SK-N-SH (cell line): ENCODE data around the gene ATXN7L2. TPM values are rescaled to one million over a fixed set of nuclear protein-coding genes. Genes with fewer than 3 reads are reported as not detected.

Experiments used
- CTCF ChIA-PET: fragments of 300-600, 350-600 bp; formaldehyde crosslinking; extraction: SDS; loops from one replicate; lab custom pipeline; 2021; lab: Yijun Ruan, JAX
- POLR2A ChIA-PET: fragments of 350-600 bp; sonication (Branson Sonifier 250); formaldehyde crosslinking; extraction: SDS; loops from one replicate; lab custom pipeline; 2020; ENCODE audit warnings: antibody characterized with exemption, inconsistent platforms; lab: Yijun Ruan, JAX
- DNase-seq: peaks from one replicate; pipeline ENCODE4 v3.0.0; 2012
- H2AFZ ChIP-seq: fragments of 200-600 bp; sonication (generic); 2 replicates; pipeline ENCODE4 v1.8.1; 2016; ENCODE audit warnings: antibody characterized with exemption, mild to moderate bottlenecking, low read depth
- H3F3A ChIP-seq: fragments of 200-600 bp; sonication (generic); replicated peaks from 2 replicates; pipeline ENCODE3; 2016; ENCODE audit warnings: antibody characterized with exemption, mild to moderate bottlenecking; ENCODE audit not compliant: insufficient read depth
- H3K27ac ChIP-seq, 2 experiments: fragments of 200-500 bp in 1 of 2; fragments of 200-600 bp in 1 of 2; sonication (Bioruptor generic) in 1 of 2; sonication (generic), shearing (Covaris generic) in 1 of 2; 2 replicates each; pipeline versions ENCODE4 v1.5.1 to v1.6.1; 2014 to 2016; ENCODE audit warnings: low read depth in 2 of 2, inconsistent platforms in 1 of 2, low read length in 1 of 2, mild to moderate bottlenecking in 1 of 2, mixed read lengths in 1 of 2
- H3K27me3 ChIP-seq: fragments of 200-600 bp; sonication (generic), shearing (Covaris generic); 2 replicates; pipeline ENCODE4 v1.6.1; 2016; ENCODE audit warnings: mixed run types; ENCODE audit not compliant: insufficient read depth
- H3K36me3 ChIP-seq, 2 experiments: fragments of 200-500 bp in 1 of 2; fragments of 200-600 bp in 1 of 2; sonication (Bioruptor generic) in 1 of 2; sonication (generic) in 1 of 2; replicated peaks in 1 of 2; 2 replicates each; pipeline versions ENCODE3 to v1.5.1; 2014 to 2016; ENCODE audit warnings: low read length in 1 of 2, mild to moderate bottlenecking in 1 of 2; ENCODE audit not compliant: insufficient read depth in 2 of 2, control insufficient read depth in 1 of 2
- H3K4me1 ChIP-seq, 2 experiments: fragments of 200-500 bp in 1 of 2; fragments of 200-600 bp in 1 of 2; sonication (Bioruptor generic) in 1 of 2; sonication (generic), shearing (Covaris generic) in 1 of 2; 2 replicates each; pipeline versions ENCODE4 v1.5.1 to v1.6.1; 2014 to 2016; ENCODE audit warnings: low read depth in 1 of 2, low read length in 1 of 2, mixed run types in 1 of 2; ENCODE audit not compliant: insufficient read depth in 2 of 2, control insufficient read depth in 1 of 2
- H3K4me2 ChIP-seq: fragments of 200-600 bp; sonication (generic), shearing (Covaris generic); 2 replicates; pipeline ENCODE4 v1.6.1; 2017; ENCODE audit warnings: mixed run types
- H3K4me3 ChIP-seq, 2 experiments: fragments of 200-500 bp in 1 of 2; fragments of 200-600 bp in 1 of 2; sonication (Bioruptor generic) in 1 of 2; sonication (generic), shearing (Covaris generic) in 1 of 2; 2 replicates each; pipeline versions ENCODE4 v1.5.1 to v1.8.1; 2014 to 2016; ENCODE audit warnings: low read depth in 2 of 2, inconsistent platforms in 1 of 2, low read length in 1 of 2, mild to moderate bottlenecking in 1 of 2, mixed read lengths in 1 of 2, moderate library complexity in 1 of 2
- H3K79me2 ChIP-seq: fragments of 200-600 bp; sonication (generic); 2 replicates; pipeline ENCODE4 v1.8.1; 2017; ENCODE audit warnings: mild to moderate bottlenecking; ENCODE audit not compliant: insufficient read depth
- H3K9ac ChIP-seq: fragments of 200-600 bp; sonication (generic); 2 replicates; pipeline ENCODE4 v1.6.1; 2017; ENCODE audit warnings: mixed run types
- H3K9me2 ChIP-seq: fragments of 200-600 bp; sonication (generic); 2 replicates; pipeline ENCODE4 v1.6.1; 2017; ENCODE audit warnings: mixed run types
- H3K9me3 ChIP-seq: fragments of 200-600 bp; sonication (generic); 2 replicates; pipeline ENCODE4 v1.6.1; 2017; ENCODE audit warnings: mixed run types, mild to moderate bottlenecking, moderate library complexity
- H4K20me1 ChIP-seq: fragments of 200-600 bp; sonication (generic); 2 replicates; pipeline ENCODE4 v1.6.1; 2017; ENCODE audit warnings: mild to moderate bottlenecking, mixed run types; ENCODE audit not compliant: insufficient read depth
- CHD2 ChIP-seq: fragments of 150-350 bp; IDR thresholded peaks from 2 replicates; pipeline ENCODE4 v1.6.1; 2018; ENCODE audit warnings: low read length; ENCODE audit not compliant: partially characterized antibody
- EZH2phosphoT487 ChIP-seq: fragments of 200-600 bp; sonication (generic); IDR thresholded peaks from 2 replicates; pipeline ENCODE4 v1.6.1; 2017; ENCODE audit warnings: low read depth, mixed run types, mild to moderate bottlenecking, antibody characterized with exemption, moderate library complexity, borderline replicate concordance
- FOSL2 ChIP-seq: IDR thresholded peaks from 2 replicates; pipeline ENCODE4 v1.4.0; 2012; ENCODE audit warnings: low read depth, mild to moderate bottlenecking, moderate library complexity, borderline replicate concordance
- FOXJ3 ChIP-seq: sonication (generic); formaldehyde crosslinking; IDR thresholded peaks from 2 replicates; pipeline ENCODE4 v1.5.1; 2020; ENCODE audit warnings: mild to moderate bottlenecking, missing genetic modification reagents
- FOXM1 ChIP-seq: IDR thresholded peaks from 2 replicates; pipeline ENCODE4 v1.4.0; 2012; ENCODE audit warnings: low read depth, mild to moderate bottlenecking
- GABPA ChIP-seq: IDR thresholded peaks from 2 replicates; pipeline ENCODE4 v1.4.0; 2012; ENCODE audit warnings: low read depth, mild to moderate bottlenecking
- GATA2 ChIP-seq: sonication (generic); formaldehyde crosslinking; IDR thresholded peaks from 2 replicates; pipeline ENCODE4 v1.5.0; 2020; ENCODE audit warnings: mild to moderate bottlenecking, missing genetic modification reagents
- MXI1 ChIP-seq: IDR thresholded peaks from 2 replicates; pipeline ENCODE4 v1.6.1; 2012; ENCODE audit warnings: mild to moderate bottlenecking, low read depth, low read length, improper control_type of control experiment
- NFIC ChIP-seq: IDR thresholded peaks from 2 replicates; pipeline ENCODE4 v1.4.0; 2012; ENCODE audit warnings: borderline replicate concordance
- POLR2AphosphoS5 ChIP-seq: IDR thresholded peaks from 2 replicates; pipeline ENCODE4 v1.6.1; 2012; ENCODE audit warnings: low read depth, low read length
- RFX5 ChIP-seq: IDR thresholded peaks from 2 replicates; pipeline ENCODE4 v1.6.1; 2012; ENCODE audit warnings: mild to moderate bottlenecking, improper control_type of control experiment, low read length
- SMC3 ChIP-seq: IDR thresholded peaks from 2 replicates; pipeline ENCODE4 v1.6.1; 2012; ENCODE audit warnings: low read depth, low read length, improper control_type of control experiment
- TAF1 ChIP-seq: IDR thresholded peaks from 2 replicates; pipeline ENCODE4 v1.6.1; 2012; ENCODE audit warnings: low read depth, mild to moderate bottlenecking, low read length, moderate library complexity, borderline replicate concordance
- TEAD4 ChIP-seq: IDR thresholded peaks from 2 replicates; pipeline ENCODE4 v1.4.0; 2012; ENCODE audit warnings: mild to moderate bottlenecking, borderline replicate concordance; ENCODE audit not compliant: insufficient read depth
- WGBS: methylation state at CpG from one replicate; pipeline ENCODE4 v1.1.6; 2017; ENCODE audit warnings: low lambda C conversion rate; 5-methylcytosine and 5-hydroxymethylcytosine counted together
- polyA plus RNA-seq, 3 experiments: library from polyadenylated mRNA; depleted of rRNA; stranded (reverse); fragments of >200 nt; gene quantifications; 2 replicates each; pipeline ENCODE4 v1.2.3, GENCODE V29; 2012
- TF ChIP-seq, protein P1 (sequence below): fragments of 200-600 bp; sonication (generic); IDR thresholded peaks from 2 replicates; pipeline ENCODE4 v1.6.1; 2017; ENCODE audit warnings: antibody characterized with exemption, mild to moderate bottlenecking, moderate library complexity
- TF ChIP-seq, protein P2 (sequence below): IDR thresholded peaks from 2 replicates; pipeline ENCODE4 v1.4.0; 2012; ENCODE audit warnings: low read depth
- TF ChIP-seq, protein P3 (sequence below): IDR thresholded peaks from 2 replicates; pipeline ENCODE4 v1.4.0; 2012; ENCODE audit warnings: low read depth, borderline replicate concordance
- TF ChIP-seq, protein P4 (sequence below): IDR thresholded peaks from 2 replicates; pipeline ENCODE4; 2012

Gene ATXN7L2
- polyA plus RNA-seq, 1 of the 3 experiments (the other 2 are of a cell fraction) = 4.0 TPM

DNA sequence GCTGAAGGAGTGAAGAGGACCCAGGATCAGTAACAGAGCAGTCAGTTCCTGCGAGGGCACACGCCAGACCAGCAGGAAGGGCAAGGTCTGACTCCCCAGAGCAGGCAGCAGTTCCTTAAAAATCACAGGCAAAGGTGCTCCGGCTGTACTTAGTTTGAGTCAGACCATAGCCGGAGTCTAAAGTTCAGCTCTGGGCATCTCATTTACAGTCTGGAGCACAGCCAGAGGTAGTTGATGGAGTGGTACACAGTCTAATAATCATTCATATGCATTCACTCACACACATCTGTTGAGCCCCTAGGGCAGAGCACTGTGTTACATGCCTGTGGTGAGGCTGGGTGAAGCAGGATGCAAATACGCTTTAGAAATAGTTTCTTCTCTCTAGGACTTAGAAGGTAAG, 33.2 kb downstream of the ATXN7L2 start:
- Histone ChIP-seq H3K27me3 (no peaks in the 10 kb centered on the region; the same call in 1 of the 2 replicates), H3K79me2 (no peaks in the 10 kb centered on the region), H3K9me3 (no peaks in the 10 kb centered on the region), H3K9ac (no peak overlapping the region), H3K36me3 (no peaks in the 10 kb centered on the region), H3K4me2 (no peak overlapping the region), H3F3A (no peaks in the 10 kb centered on the region), H3K4me1 (peaks cover 0 to 8% of the 10 kb centered on the region in 2 experiments; a peak in 1 of 4 replicates), H3K27ac (no peak overlapping the region), H4K20me1 (no peaks in the 10 kb centered on the region), H3K9me2 (no peaks in the 10 kb centered on the region), H2AFZ (no peak overlapping the region), H3K4me3 (no peak overlapping the region)
- no peak for DNase-seq
- POLR2A ChIA-PET = interaction anchor here (0.6 kb wide), 1 partner anchor 11 kb away, joined by 3 read pairs; no protein-coding TSS in a partner anchor
- TF ChIP-seq GATA2 (CRISPR knock-in tag) (no peak), CHD2 (no peak), FOXJ3 (CRISPR knock-in tag) (no peak), MXI1 (no peak), GABPA (no peak), TAF1 (no peak), NFIC (no peak), SMC3 (no peak), FOXM1 (no peak), FOSL2 (no peak), TEAD4 (no peak), POLR2AphosphoS5 (no peak), RFX5 (no peak), EZH2phosphoT487 (no peak)
- TF ChIP-seq, protein P1, sequence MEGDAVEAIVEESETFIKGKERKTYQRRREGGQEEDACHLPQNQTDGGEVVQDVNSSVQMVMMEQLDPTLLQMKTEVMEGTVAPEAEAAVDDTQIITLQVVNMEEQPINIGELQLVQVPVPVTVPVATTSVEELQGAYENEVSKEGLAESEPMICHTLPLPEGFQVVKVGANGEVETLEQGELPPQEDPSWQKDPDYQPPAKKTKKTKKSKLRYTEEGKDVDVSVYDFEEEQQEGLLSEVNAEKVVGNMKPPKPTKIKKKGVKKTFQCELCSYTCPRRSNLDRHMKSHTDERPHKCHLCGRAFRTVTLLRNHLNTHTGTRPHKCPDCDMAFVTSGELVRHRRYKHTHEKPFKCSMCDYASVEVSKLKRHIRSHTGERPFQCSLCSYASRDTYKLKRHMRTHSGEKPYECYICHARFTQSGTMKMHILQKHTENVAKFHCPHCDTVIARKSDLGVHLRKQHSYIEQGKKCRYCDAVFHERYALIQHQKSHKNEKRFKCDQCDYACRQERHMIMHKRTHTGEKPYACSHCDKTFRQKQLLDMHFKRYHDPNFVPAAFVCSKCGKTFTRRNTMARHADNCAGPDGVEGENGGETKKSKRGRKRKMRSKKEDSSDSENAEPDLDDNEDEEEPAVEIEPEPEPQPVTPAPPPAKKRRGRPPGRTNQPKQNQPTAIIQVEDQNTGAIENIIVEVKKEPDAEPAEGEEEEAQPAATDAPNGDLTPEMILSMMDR = no peak
- TF ChIP-seq, protein P2, sequence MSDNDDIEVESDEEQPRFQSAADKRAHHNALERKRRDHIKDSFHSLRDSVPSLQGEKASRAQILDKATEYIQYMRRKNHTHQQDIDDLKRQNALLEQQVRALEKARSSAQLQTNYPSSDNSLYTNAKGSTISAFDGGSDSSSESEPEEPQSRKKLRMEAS = no peak
- TF ChIP-seq, protein P3, sequence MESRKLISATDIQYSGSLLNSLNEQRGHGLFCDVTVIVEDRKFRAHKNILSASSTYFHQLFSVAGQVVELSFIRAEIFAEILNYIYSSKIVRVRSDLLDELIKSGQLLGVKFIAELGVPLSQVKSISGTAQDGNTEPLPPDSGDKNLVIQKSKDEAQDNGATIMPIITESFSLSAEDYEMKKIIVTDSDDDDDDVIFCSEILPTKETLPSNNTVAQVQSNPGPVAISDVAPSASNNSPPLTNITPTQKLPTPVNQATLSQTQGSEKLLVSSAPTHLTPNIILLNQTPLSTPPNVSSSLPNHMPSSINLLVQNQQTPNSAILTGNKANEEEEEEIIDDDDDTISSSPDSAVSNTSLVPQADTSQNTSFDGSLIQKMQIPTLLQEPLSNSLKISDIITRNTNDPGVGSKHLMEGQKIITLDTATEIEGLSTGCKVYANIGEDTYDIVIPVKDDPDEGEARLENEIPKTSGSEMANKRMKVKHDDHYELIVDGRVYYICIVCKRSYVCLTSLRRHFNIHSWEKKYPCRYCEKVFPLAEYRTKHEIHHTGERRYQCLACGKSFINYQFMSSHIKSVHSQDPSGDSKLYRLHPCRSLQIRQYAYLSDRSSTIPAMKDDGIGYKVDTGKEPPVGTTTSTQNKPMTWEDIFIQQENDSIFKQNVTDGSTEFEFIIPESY = no peak
- TF ChIP-seq, protein P4, sequence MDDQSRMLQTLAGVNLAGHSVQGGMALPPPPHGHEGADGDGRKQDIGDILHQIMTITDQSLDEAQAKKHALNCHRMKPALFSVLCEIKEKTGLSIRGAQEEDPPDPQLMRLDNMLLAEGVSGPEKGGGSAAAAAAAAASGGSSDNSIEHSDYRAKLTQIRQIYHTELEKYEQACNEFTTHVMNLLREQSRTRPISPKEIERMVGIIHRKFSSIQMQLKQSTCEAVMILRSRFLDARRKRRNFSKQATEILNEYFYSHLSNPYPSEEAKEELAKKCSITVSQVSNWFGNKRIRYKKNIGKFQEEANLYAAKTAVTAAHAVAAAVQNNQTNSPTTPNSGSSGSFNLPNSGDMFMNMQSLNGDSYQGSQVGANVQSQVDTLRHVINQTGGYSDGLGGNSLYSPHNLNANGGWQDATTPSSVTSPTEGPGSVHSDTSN = no peak
- 49% methylated on average over 4 of the region's 5 CpGs for WGBS
- CTCF ChIA-PET = interaction anchor here (1.7 to 40.2 kb wide), 4 partner anchors 17 to 468 kb away, joined by 5 to 1710 read pairs (median 12); partner anchors contain the start of genes AHCYL1, CYB561D1 and GPR61
